ENCODE data around the gene STRN4.

STRN4 gene

GRCh38 chr19:46698395-46699321 is 47.6 kb downstream of the STRN4 start:
- H3K4me3 ChIP-seq (replicated peaks; ENCODE audit: low read depth, low read length): no peak overlapping the region
- H3K36me3 ChIP-seq (ENCODE audit: control insufficient read depth, insufficient read depth, low read length): peaks cover 46% of the 10 kb centered on the region
- DNase-seq (ENCODE audit: extremely low read depth, insufficient read length): no peak
- TF ChIP-seq CTCF (IDR thresholded peaks at IDR 0.05; ENCODE audit: insufficient read depth, low read length, poor library complexity, severe bottlenecking): no peak
- H3K27me3 ChIP-seq (replicated peaks; ENCODE audit: control insufficient read depth, insufficient read depth, low read length): no peaks in the 10 kb centered on the region

GRCh38 chr19:46697204-46697960 is 48.9 kb downstream of the STRN4 start:
- no peak overlapping the region for H3K4me3 ChIP-seq (replicated peaks; ENCODE audit: low read depth, low read length)
- H3K27me3 ChIP-seq (replicated peaks; ENCODE audit: control insufficient read depth, insufficient read depth, low read length): no peaks in the 10 kb centered on the region
- peaks cover 55% of the 10 kb centered on the region for H3K36me3 ChIP-seq (ENCODE audit: control insufficient read depth, insufficient read depth, low read length)
- peak; percentile 31 for DNase-seq (ENCODE audit: extremely low read depth, insufficient read length)
- no peak for TF ChIP-seq CTCF (IDR thresholded peaks at IDR 0.05; ENCODE audit: insufficient read depth, low read length, poor library complexity, severe bottlenecking)

- Histone ChIP-seq H3K27me3 (replicated peaks; ENCODE audit: control insufficient read depth, insufficient read depth, low read length) (no peaks in the 10 kb centered on the region), H3K4me3 (replicated peaks; ENCODE audit: low read depth, low read length) (no peak overlapping the region), H3K36me3 (ENCODE audit: control insufficient read depth, insufficient read depth, low read length) (peaks cover 56% of the 10 kb centered on the region)
- no peak for TF ChIP-seq CTCF (IDR thresholded peaks at IDR 0.05; ENCODE audit: insufficient read depth, low read length, poor library complexity, severe bottlenecking)
- DNase-seq (ENCODE audit: extremely low read depth, insufficient read length): no peak
These were observed 49.4 kb downstream of the STRN4 start for GRCh38 chr19:46696866-46697203.

DNA sequence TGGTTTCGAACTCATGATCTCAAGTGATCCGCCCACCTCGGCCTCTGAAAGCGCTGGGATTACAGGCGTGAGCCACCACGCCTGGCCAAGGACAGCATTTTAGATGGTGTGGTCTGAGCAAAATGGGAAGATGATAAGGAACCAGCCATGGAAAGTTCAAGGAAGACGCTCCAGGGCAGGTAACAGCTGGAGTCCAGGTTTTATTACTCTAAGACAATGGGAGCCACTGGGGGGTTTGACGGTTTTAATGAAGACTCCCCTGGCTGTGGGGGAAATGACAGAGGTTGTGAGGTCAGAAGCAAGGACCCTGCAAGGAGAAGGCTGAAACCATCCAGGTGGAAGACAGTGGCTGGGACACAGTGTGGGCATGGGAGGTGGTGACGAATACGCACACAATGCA is 50.2 kb downstream of the STRN4 start:
- no peak for TF ChIP-seq CTCF (IDR thresholded peaks at IDR 0.05; ENCODE audit: insufficient read depth, low read length, poor library complexity, severe bottlenecking)
- no peak overlapping the region for H3K4me3 ChIP-seq (replicated peaks; ENCODE audit: low read depth, low read length)
- H3K36me3 ChIP-seq (ENCODE audit: control insufficient read depth, insufficient read depth, low read length): peaks cover 58% of the 10 kb centered on the region
- H3K27me3 ChIP-seq (replicated peaks; ENCODE audit: control insufficient read depth, insufficient read depth, low read length): no peaks in the 10 kb centered on the region
- no peak for DNase-seq (ENCODE audit: extremely low read depth, insufficient read length)

GRCh38 chr19:46693760-46694159 is 52.5 kb downstream of the STRN4 start:
- H3K27me3 ChIP-seq (replicated peaks; ENCODE audit: control insufficient read depth, insufficient read depth, low read length): no peaks in the 10 kb centered on the region
- no peak for DNase-seq (ENCODE audit: extremely low read depth, insufficient read length)
- H3K36me3 ChIP-seq (ENCODE audit: control insufficient read depth, insufficient read depth, low read length): peaks cover 55% of the 10 kb centered on the region
- TF ChIP-seq CTCF (IDR thresholded peaks at IDR 0.05; ENCODE audit: insufficient read depth, low read length, poor library complexity, severe bottlenecking): no peak
- H3K4me3 ChIP-seq (replicated peaks; ENCODE audit: low read depth, low read length): no peak overlapping the region
